Gastrocnemius medialis (tissue), 4 donors: ENCODE results near the gene WDR64. TPM values are rescaled to one million over a fixed set of nuclear protein-coding genes. Genes with fewer than 3 reads are reported as not detected.
A peak's percentile ranks its signal among the peaks of the same experiment; 100 is the strongest.

Experiments
- ATAC-seq, 2 donors: fragments of 150-250 bp; one replicate each; pipeline ENCODE4 v1.9.1; 2016
- DNase-seq, 2 donors: peaks; one replicate each; pipeline ENCODE4 v3.0.0-alpha.2; 2019
- H3K27ac ChIP-seq, 4 donors: fragments of 200-600 bp; sonication (generic); 1 replicate in 1 of 4; 2 replicates in 3 of 4; pipeline ENCODE4 v1.5.1; 2016 to 2018; ENCODE audit warnings: mild to moderate bottlenecking in 2 of 4, moderate library complexity in 1 of 4
- H3K27me3 ChIP-seq, 3 donors: fragments of 200-600 bp; sonication (generic) in 2 of 3; 1 replicate in 1 of 3; 2 replicates in 2 of 3; pipeline versions ENCODE4 v1.5.1 to v1.6.0; 2016 to 2019; ENCODE audit warnings: mild to moderate bottlenecking in 1 of 3, moderate library complexity in 1 of 3
- H3K36me3 ChIP-seq, 2 donors: fragments of 200-600 bp; sonication (generic) in 1 of 2; one replicate each; pipeline ENCODE4 v1.5.1; 2017 to 2018
- H3K4me1 ChIP-seq, 2 donors: fragments of 200-600 bp; sonication (generic) in 1 of 2; one replicate each; pipeline ENCODE4 v1.5.1; 2016 to 2017; ENCODE audit warnings: mild to moderate bottlenecking in 2 of 2
- H3K4me3 ChIP-seq, 4 donors: fragments of 200-600 bp; sonication (generic) in 3 of 4; 1 replicate in 1 of 4; 2 replicates in 3 of 4; pipeline ENCODE4 v1.5.1; 2016 to 2019; ENCODE audit warnings: mild to moderate bottlenecking in 2 of 4
- H3K9me3 ChIP-seq, 3 donors: fragments of 200-600 bp; sonication (generic) in 2 of 3; 1 replicate in 1 of 3; 2 replicates in 2 of 3; pipeline ENCODE4 v1.5.1; 2016 to 2019
- POLR2A ChIP-seq, 2 donors: fragments of 450-650 bp; IDR thresholded peaks; one replicate each; pipeline ENCODE4 v1.6.1; 2017; ENCODE audit warnings: antibody characterized with exemption in 2 of 2, mild to moderate bottlenecking in 2 of 2, moderate library complexity in 2 of 2
- in situ Hi-C, 4 donors: fragments of 200-750 bp; cut with MboI; loops; one replicate each; pipeline versions ENCODE4 v1.15.0 to v1.8.0; 2017; ENCODE audit warnings: low sequenced_read_pairs in 4 of 4
- intact Hi-C: fragments of 100-400 bp; cut with DNase I; formaldehyde crosslinking; loops from one replicate; pipeline ENCODE4 v1.15.1; 2023; ENCODE audit warnings: low total_unique reads
- total RNA-seq, 4 donors: library from RNA; depleted of rRNA; stranded (reverse); fragments of >200 nt; gene quantifications; one replicate each; pipeline versions ENCODE4 v1.1.0 to v1.2.3, GENCODE V29; 2016
- TF ChIP-seq, protein P1 (sequence below), 5 experiments: fragments of 450-650 bp in 3 of 5; fragments of 200-600 bp in 2 of 5; sonication (generic) in 2 of 5; IDR thresholded peaks in 4 of 5; conservative IDR thresholded peaks in 1 of 5; 1 replicate in 4 of 5; 2 replicates in 1 of 5; pipeline ENCODE4 v1.5.1; 2016 to 2019; ENCODE audit warnings: antibody characterized with exemption in 5 of 5, mild to moderate bottlenecking in 3 of 5, moderate library complexity in 3 of 5

Gene WDR64
- total RNA-seq, 4 donors from 2014 or later, result 0.22 TPM; not detected in 3

DNA sequence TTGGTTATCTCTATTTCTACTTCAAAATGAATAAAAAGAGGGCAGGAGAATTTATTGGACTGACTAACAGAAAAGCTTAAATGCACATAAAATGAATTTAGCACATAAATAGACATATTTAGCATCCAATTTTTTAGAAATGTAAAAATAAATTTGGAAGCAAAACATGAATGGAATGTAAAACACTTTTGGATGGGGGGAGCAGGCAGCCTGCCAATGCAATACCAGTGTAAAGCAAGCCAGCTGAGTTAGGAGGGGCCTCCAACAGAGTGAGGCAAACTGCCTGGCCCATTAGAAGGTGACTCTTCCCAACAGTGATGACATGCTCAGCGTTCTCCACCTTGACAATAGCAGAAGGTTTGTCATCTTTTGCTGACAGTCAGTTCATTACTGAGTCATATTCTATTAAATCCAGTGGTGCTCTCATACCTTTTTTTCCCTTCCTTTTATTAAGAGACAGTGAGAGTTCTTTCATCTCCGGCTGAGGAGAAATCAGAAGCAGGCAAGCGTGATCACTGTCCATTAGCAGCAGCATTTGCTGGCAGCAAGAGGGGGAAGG, 176.5 kb downstream of the WDR64 start:
- Histone ChIP-seq H3K27me3 (no peaks in the 10 kb centered on the region), H3K4me3 (no peak overlapping the region), H3K27ac (no peak overlapping the region), H3K4me1 (no peaks in the 10 kb centered on the region), H3K36me3 (no peaks in the 10 kb centered on the region), H3K9me3 (no peaks in the 10 kb centered on the region)
- DNase-seq (no peak), ATAC-seq (no peak)
- intact Hi-C loops, result no loop called here
- in situ Hi-C loops, result loop anchor here (25.0 kb wide), 3 partner anchors 191 to 291 kb away; partner anchors contain the start of genes CHML (in 2 of the 4), OPN3 (in 2 of the 4) and KMO (in 1 of the 4)
- TF ChIP-seq, protein P1, sequence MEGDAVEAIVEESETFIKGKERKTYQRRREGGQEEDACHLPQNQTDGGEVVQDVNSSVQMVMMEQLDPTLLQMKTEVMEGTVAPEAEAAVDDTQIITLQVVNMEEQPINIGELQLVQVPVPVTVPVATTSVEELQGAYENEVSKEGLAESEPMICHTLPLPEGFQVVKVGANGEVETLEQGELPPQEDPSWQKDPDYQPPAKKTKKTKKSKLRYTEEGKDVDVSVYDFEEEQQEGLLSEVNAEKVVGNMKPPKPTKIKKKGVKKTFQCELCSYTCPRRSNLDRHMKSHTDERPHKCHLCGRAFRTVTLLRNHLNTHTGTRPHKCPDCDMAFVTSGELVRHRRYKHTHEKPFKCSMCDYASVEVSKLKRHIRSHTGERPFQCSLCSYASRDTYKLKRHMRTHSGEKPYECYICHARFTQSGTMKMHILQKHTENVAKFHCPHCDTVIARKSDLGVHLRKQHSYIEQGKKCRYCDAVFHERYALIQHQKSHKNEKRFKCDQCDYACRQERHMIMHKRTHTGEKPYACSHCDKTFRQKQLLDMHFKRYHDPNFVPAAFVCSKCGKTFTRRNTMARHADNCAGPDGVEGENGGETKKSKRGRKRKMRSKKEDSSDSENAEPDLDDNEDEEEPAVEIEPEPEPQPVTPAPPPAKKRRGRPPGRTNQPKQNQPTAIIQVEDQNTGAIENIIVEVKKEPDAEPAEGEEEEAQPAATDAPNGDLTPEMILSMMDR (IDR thresholded peaks at IDR 0.05 in 4 of 5, conservative IDR thresholded peaks at IDR 0.05 in 1 of 5), result no peak
- TF ChIP-seq POLR2A (IDR thresholded peaks at IDR 0.05), result no peak

DNA sequence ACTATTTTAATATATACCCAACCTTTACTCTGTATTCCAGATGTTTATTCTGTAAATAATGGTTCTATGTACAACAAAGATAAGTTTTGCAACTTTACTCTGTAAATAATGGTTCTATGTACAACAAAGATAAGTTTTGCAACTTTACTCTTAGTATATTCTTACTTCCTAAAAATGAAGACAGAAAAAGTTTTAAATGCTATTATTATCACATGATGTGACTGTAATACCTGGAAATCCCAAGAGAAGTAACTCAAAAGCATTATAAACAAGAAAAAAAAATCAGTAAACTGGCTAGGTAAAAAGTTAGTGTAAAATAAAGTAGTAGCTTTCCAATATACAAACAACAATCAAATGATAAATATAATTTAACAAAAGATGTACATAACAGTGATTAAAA, 177.4 kb downstream of the WDR64 start:
- no peak for ATAC-seq
- in situ Hi-C loops, result loop anchor here (25.0 kb wide), 3 partner anchors 192 to 292 kb away; partner anchors contain the start of genes CHML (in 2 of the 4), OPN3 (in 2 of the 4) and KMO (in 1 of the 4)
- intact Hi-C loops, result no loop called here

DNA sequence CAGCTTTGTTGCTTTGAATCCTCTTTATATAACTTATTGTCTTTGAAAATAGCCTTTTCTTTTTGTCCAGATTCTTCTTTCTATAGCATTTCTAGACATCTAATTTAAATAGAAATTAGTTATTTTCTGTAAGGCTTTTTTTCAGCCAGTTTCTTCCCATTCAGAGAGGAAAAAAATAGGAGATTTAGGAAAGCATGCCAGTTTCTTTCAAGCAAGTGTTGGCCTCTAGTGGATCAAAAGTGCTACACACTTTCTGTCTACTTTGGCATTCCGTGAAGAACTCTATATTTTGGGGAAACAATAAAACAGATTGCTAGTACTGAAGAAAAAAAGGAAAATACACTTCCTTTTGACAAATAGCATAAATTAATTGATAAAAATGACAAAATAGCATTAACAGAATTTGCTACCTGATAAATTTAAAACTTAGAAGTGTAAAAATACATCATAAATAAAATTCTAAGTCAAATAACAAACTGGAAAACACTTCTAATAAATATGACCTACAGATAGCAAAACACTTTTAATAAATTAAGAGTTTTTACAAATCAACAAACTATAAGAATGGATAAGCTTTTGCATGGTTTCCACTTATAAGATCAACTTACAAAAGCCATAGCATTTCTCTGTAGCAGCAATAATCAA, 182.8 kb downstream of the WDR64 start:
- Histone ChIP-seq H3K9me3 (no peaks in the 10 kb centered on the region), H3K27ac (no peak overlapping the region), H3K4me1 (no peaks in the 10 kb centered on the region), H3K27me3 (no peaks in the 10 kb centered on the region), H3K4me3 (no peak overlapping the region), H3K36me3 (no peaks in the 10 kb centered on the region)
- DNase-seq (no peak), ATAC-seq (no peak)
- in situ Hi-C loops, result loop anchor here (25.0 kb wide), 3 partner anchors 198 to 298 kb away; partner anchors contain the start of genes CHML (in 2 of the 4), OPN3 (in 2 of the 4) and KMO (in 1 of the 4)
- TF ChIP-seq, protein P1 (IDR thresholded peaks at IDR 0.05 in 4 of 5, conservative IDR thresholded peaks at IDR 0.05 in 1 of 5), result peak in 1 of 5 experiments; percentile 18
- TF ChIP-seq POLR2A (IDR thresholded peaks at IDR 0.05), result no peak
- intact Hi-C loops, result no loop called here

More for the DNA sequence above, 177.4 kb downstream of the WDR64 start:
- no peak for DNase-seq
- TF ChIP-seq POLR2A (IDR thresholded peaks at IDR 0.05), result no peak
- TF ChIP-seq, protein P1 (IDR thresholded peaks at IDR 0.05 in 4 of 5, conservative IDR thresholded peaks at IDR 0.05 in 1 of 5), result no peak
- no peaks in the 10 kb centered on the region for H3K4me1 ChIP-seq
- H3K9me3 ChIP-seq, result no peaks in the 10 kb centered on the region
- H3K36me3 ChIP-seq, result no peaks in the 10 kb centered on the region
- no peak overlapping the region for H3K27ac ChIP-seq
- no peaks in the 10 kb centered on the region for H3K27me3 ChIP-seq
- no peak overlapping the region for H3K4me3 ChIP-seq

DNA sequence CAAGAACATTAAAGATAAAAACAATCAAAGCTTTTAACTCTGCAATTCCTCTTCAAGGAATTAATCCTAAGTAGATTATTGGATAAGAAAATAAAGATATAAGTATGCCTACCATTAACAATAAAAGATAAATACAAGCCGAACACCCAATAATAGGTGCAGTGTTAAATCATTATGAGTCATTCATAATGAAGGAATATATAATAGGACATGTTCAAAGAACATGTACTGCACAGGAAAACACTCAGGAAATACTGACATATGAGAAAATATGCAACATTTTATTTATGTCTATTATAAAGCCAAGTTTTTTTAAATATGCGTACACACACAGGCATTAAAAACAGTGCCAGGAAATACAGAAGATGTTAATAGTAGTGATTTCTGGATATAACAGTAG, 184.9 kb downstream of the WDR64 start:
- Histone ChIP-seq H3K4me1 (no peaks in the 10 kb centered on the region), H3K9me3 (no peaks in the 10 kb centered on the region), H3K27me3 (no peaks in the 10 kb centered on the region), H3K36me3 (no peaks in the 10 kb centered on the region), H3K27ac (no peak overlapping the region), H3K4me3 (no peak overlapping the region)
- intact Hi-C loops, result no loop called here
- in situ Hi-C loops, result loop anchor here (25.0 kb wide), 3 partner anchors 200 to 300 kb away; partner anchors contain the start of genes CHML (in 2 of the 4), OPN3 (in 2 of the 4) and KMO (in 1 of the 4)
- ATAC-seq (no peak), DNase-seq (no peak)
- TF ChIP-seq POLR2A (IDR thresholded peaks at IDR 0.05), result no peak
- TF ChIP-seq, protein P1 (IDR thresholded peaks at IDR 0.05 in 4 of 5, conservative IDR thresholded peaks at IDR 0.05 in 1 of 5), result no peak
